KG1 (cell line): ENCODE measurements around the gene ARSB.
"Not testable (repeated sequence)": the region's sequence is repeated elsewhere in the genome, so short reads cannot be mapped to it uniquely, and the experiment has no call there.

Experiments used
- DNase-seq: peaks from one replicate; lab custom pipeline; 2025; lab: John Stamatoyannopoulos, UW

ARSB gene

GRCh38 chr5:78995521-78996007 lies 10.5 kb upstream of the ARSB start:
- no peak for DNase-seq

GRCh38 chr5:78993165-78993564 lies 8.1 kb upstream of the ARSB start:
- no peak for DNase-seq

GRCh38 chr5:78992146-78992545 lies 7.0 kb upstream of the ARSB start:
- no peak for DNase-seq

- no peak for DNase-seq
Measured at GRCh38 chr5:78989080-78989479, 4.0 kb upstream of the ARSB start.

GRCh38 chr5:78985725-78986223 lies 664 bp upstream of the ARSB start:
- no peak for DNase-seq

GRCh38 chr5:78984439-78985115 lies 533 bp downstream of the ARSB start:
- peak; percentile 81 for DNase-seq

- no peak for DNase-seq
Measured at GRCh38 chr5:78983601-78984438, 1.3 kb downstream of the ARSB start.

GRCh38 chr5:78983194-78983593 lies 1.9 kb downstream of the ARSB start:
- DNase-seq, result not testable (repeated sequence)

GRCh38 chr5:78979909-78980308 lies 5.2 kb downstream of the ARSB start:
- no peak for DNase-seq

- DNase-seq, result no peak
Measured at GRCh38 chr5:78979117-78979742, 5.9 kb downstream of the ARSB start.

GRCh38 chr5:78975035-78975434 lies 10.1 kb downstream of the ARSB start:
- no peak for DNase-seq

- DNase-seq, result no peak
Measured at GRCh38 chr5:78974601-78975000, 10.5 kb downstream of the ARSB start.

GRCh38 chr5:78974011-78974410 lies 11.1 kb downstream of the ARSB start:
- no peak for DNase-seq

GRCh38 chr5:78972654-78973428 lies 12.3 kb downstream of the ARSB start:
- no peak for DNase-seq

- no peak for DNase-seq
Measured at GRCh38 chr5:78971998-78972397, 13.1 kb downstream of the ARSB start.

- no peak for DNase-seq
Measured at GRCh38 chr5:78968781-78969180, 16.3 kb downstream of the ARSB start.

- no peak for DNase-seq
Measured at GRCh38 chr5:78964889-78965288, 20.2 kb downstream of the ARSB start.

- DNase-seq, result no peak
Measured at GRCh38 chr5:78961743-78962142, 23.4 kb downstream of the ARSB start.

GRCh38 chr5:78959767-78960166 lies 25.3 kb downstream of the ARSB start:
- DNase-seq, result no peak

- DNase-seq, result no peak
Measured at GRCh38 chr5:78958672-78959445, 26.3 kb downstream of the ARSB start.

GRCh38 chr5:78956901-78957300 lies 28.2 kb downstream of the ARSB start:
- no peak for DNase-seq
